ENCODE data around the gene ABCF3.

The ABCF3 gene

DNA sequence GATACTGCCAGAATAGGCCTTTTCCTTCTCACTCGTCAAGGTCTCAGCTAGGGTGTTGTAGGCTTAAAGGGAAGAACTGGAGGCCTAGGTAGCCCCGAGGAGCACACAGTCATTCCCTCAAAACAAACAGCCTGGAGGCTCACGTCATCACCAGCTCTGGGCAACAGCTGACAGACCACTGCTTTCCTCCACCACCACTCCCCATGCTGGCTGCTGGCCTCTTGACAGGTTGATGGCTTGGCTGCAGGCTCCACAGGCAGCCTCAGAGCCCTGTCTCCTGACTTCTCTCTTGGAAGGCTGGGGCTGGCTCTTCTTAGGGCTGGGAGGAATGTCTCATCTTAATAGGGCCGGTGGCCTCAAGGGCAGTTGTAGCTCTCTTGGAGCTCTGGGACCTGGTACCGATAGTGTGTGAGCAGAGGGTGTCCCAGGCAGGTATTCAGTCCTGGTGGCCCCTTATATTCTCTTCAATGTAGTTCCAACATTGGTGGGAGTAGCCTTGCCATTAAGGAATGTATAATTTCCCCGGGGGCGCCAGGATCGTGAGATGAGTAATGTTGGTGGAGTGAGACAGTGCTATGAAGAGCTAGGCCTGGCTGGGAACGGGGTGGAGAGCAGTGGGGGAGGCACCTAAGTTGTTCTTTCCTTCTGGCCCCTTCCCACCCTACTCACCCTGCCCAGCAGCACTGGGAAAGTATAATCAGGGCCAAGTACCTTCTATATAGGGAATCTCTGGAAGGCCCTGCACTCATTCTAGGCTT is 17.5 kb upstream of the ABCF3 start:
- no peak for DNase-seq

DNA sequence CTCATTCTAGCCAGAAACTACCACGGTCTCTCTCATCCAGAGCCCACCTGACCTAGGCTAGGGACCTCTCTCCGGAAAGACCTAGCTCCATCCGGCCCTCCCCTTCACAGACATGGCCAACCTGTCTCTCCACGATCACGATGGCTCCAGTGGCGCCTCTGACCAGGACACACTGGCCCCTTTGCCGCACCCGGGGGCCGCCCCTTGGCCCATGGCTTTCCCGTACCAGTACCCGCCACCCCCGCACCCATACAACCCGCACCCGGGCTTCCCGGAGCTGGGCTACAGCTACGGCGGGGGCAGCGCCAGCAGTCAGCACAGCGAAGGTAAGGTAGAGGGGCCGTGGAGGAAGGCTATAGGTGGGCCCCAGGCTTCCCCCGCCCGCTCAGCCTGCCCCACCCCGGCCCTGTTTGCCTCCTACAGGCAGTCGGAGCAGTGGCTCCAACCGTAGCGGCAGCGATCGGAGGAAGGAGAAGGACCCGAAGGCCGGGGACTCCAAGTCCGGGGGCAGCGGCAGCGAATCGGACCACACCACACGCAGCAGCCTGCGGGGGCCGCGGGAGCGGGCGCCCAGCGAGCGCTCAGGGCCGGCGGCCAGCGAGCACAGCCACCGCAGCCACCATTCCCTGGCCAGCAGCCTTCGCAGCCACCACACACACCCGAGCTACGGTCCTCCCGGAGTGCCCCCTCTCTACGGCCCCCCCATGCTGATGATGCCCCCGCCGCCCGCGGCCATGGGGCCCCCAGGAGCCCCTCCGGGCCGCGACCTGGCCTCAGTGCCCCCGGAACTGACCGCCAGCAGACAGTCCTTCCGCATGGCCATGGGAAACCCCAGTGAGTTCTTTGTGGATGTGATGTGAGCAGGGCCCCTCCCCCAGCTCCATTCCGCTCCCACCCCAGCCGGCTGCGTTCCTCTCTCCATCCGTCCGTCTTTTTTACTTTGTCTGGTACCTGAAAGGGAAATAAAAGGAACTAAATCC is 15.8 kb upstream of the ABCF3 start:
- no peak for DNase-seq

- DNase-seq: no peak
Measured at GRCh38 chr3:184171562-184171961, 14.4 kb upstream of the ABCF3 start.

- no peak for DNase-seq
Measured at GRCh38 chr3:184172681-184173373, 13.2 kb upstream of the ABCF3 start.

DNA sequence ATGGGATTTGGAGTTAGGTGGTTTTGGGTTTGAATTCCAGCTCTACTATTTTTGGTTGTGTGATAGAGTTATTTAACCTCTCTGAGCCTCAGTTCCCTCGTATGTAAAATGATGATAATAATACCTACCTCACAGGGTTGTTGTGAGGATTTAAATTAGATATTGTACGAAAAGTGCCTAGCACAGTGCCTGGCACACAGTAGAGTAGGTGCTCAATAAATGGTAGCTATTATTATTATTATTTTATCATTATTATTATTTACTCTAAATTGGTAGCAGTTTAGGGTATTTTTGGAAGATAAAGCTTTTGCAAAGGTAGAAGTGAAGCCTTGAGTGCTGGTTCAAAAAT is 12.7 kb upstream of the ABCF3 start:
- no peak for DNase-seq

DNA sequence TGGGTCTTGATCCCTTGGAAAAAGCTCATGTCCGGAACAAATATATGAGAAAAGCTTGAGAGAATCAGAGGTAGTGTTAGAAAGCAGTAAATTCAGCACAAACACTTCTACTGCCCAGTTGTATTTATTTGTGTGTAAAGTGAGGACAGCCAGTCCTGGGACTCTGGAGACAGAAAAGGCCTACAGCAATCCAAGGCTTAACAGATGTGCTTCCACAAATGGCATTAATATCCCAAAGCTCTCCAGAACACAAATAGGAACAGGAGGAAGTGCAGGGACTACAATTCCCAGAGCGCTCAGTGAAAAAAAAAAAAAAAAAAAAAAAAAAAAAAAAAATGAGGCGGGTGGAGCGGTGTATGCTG is 11.7 kb upstream of the ABCF3 start:
- no peak for DNase-seq

DNA sequence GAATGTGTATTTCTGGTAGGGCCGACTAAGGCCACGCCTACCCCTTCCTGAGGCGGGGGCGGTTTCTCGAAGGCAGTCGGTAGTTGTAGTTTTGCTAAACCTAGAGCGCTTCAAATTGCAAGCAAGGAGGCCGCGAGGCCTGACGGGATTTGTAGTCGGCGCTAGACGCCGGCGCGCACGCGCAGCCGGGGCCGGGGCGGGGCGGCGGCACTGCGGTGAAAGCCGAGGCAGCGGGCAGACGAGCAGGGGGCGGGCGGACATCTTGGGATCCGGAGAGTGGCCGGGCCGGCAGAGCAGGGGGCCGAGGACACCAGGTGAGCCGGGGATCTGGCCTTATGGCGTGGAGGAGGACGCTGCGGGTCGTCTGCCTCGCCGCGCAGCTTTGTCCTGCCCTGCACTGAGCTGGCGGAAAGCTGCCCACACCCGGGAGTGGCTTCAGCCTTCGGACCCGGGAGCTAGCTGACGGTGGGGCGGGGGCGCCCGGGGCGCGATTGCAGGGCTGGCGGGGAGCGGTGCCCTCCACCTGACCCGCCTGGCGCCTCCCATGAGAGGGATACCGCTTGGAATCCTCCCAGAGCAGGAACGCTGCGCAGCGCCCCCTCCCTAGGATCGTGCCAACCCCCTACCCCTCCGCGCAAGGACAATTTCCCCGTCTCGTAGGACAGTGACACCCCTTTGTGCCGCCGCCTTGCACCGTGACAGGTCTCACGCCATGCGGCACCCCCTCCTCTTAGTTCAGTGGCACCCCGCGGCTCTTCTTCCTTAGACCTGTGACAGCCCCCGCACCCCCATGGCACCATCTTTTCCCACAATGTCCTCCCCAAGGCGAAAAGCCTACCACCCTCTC is 11.1 kb upstream of the ABCF3 start, which contains the start of gene AP2M1:
Gene AP2M1, plus strand, starts transcription at position 210 of the 847 bp plus-strand sequence. CDS start 2,139 bp downstream, outside the sequence.
- DNase-seq: peak; percentile 96 to 97

DNA sequence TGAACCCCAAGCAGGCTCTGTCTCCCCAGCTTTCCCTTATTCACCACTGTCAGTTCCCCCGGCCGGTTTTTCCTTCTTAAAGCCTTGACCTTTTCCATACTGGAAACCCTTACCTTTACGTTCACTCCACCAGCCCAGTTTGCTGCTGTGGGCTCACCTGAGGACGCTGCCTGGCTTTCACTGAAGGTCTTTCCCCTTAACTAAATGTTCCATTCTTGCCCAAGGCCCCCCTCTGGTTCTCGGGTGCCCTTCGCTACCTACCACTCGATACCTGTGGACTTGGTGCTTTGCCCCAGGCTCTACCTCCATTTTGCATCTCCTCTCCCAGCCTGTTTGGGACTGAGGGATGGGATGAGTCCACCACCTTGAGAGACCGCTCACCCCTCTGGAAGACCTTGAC is 10.5 kb upstream of the ABCF3 start:
- no peak for DNase-seq

DNA sequence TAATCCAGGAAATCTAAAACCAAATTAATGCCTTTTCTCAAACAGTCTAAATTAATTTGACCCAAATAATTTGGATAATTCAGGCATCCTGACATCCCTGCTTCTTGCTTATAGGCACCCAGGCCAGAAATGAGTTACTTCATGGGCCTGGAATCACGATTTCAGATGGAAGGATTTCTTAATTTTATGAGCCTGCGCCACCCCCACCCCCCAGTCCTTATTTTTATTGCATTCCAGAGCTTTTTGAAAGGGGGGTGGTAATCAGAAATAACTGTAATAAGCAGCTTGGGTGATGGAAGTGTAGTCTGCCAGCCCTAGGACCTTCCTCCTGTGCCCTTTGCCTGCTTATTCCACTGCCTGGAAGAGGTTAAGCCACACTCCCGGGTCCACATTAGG is 10.0 kb upstream of the ABCF3 start:
- DNase-seq: no peak

- DNase-seq: no peak
Measured at GRCh38 chr3:184176377-184177330, 9.3 kb upstream of the ABCF3 start.

DNA sequence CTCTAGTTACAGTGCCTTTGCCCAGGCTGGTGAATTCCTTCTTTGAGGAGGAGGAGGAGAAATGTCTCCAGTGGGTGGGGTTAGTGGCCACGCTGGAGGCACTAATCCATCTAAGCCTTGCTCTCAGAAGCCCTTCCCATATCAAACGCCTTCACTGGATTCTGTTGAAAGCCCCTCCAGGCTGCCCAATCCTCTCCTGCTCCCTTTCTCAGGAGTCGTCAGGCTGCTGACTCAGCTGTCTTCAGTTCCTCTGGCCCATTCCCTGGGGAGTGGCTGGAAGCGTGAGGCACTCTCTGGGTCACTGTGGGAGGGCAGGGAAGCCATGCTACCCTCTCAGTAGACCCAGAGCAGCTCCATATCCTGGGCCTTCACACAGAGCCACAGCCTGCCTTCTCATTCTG is 8.7 kb upstream of the ABCF3 start:
- DNase-seq: no peak

GRCh38 chr3:184177767-184178306 is 8.2 kb upstream of the ABCF3 start:
- DNase-seq: no peak

- DNase-seq: no peak
Measured at GRCh38 chr3:184178521-184179138, 7.4 kb upstream of the ABCF3 start.

- DNase-seq: no peak
Measured at GRCh38 chr3:184180165-184180564, 5.8 kb upstream of the ABCF3 start.

- DNase-seq: no peak
Measured at GRCh38 chr3:184181596-184181995, 4.4 kb upstream of the ABCF3 start.

- no peak for DNase-seq
Measured at GRCh38 chr3:184183679-184184078, 2.3 kb upstream of the ABCF3 start.

GRCh38 chr3:184184546-184185230 is 1.3 kb upstream of the ABCF3 start:
- DNase-seq: no peak

DNA sequence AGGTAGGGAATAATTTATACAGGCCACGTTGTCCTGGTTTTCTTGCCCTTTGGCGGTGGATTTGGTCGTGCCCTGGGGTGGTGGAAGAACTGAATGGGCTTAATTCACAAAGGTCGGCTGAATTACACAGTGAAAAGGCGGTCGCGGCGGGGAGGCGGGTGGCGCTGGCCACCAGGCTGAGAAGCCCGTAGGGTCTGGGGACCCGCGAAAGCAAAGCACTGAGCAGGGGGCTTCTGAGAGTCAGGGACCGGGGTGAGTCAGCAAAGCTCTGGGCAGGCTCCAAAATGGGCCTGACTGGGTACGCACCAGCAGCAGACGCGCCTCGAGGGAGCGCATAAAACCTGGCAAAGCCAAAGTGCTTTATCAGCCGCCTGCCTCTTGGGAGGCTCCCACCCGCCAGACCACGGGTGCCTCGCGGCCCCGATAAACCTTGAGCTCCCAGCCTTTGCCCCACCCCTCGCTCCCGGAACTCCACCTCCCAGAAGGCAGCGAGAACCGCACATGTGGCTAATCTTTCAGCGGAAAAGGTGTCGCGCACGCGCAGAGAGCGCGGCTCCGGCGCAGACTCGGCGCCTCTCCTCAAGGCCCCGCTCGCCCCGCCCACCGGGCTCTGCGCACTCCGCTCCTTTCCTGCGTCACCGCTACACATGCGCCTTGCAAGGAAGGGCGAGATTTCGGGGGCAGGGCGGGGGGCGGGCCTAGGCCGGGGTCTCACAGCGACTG is 377 bp upstream of the ABCF3 start:
- peak; percentile 99 for DNase-seq

DNA sequence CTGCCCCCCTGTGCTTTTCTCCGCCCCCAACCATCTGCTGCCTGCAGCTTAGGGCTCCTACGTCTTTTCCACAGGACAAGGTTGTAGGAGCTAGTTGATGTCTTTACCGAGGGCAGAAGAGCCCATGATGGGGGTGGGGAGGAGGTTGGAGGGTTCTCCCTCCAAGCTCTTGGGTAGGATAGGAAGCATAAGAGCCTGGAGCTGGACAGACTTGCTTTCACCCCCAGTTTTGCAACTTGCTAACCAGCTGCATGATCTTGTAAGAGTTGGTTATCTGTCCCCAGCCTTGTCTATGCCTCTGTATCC is 856 bp downstream of the ABCF3 start:
- DNase-seq: no peak

Measured in activated CD4-positive, alpha-beta T cell treated with anti-CD3 and anti-CD28 coated beads, Interleukin-2, amount 50 U/mL, for 4 hours (primary cell).